Skin epidermis (tissue), 12 donors: ENCODE results near the gene PPP1R12B.
"Not testable (repeated sequence)": the region's sequence is repeated elsewhere in the genome, so short reads cannot be mapped to it uniquely, and the experiment has no call there.

ENCODE experiments used
- H3K27ac ChIP-seq, 21 experiments: fragments of 200-600 bp; sonication (generic) in 11 of 21; one replicate each; pipeline ENCODE4 v1.5.0; 2020; ENCODE audit warnings: mild to moderate bottlenecking in 3 of 21, inconsistent platforms in 2 of 21, moderate library complexity in 2 of 21
- H3K4me3 ChIP-seq, 7 experiments: fragments of 200-600 bp; sonication (generic) in 2 of 7; one replicate each; pipeline ENCODE4 v1.5.0; 2020; ENCODE audit warnings: inconsistent platforms in 2 of 7, mild to moderate bottlenecking in 2 of 7, moderate library complexity in 1 of 7

PPP1R12B gene

DNA sequence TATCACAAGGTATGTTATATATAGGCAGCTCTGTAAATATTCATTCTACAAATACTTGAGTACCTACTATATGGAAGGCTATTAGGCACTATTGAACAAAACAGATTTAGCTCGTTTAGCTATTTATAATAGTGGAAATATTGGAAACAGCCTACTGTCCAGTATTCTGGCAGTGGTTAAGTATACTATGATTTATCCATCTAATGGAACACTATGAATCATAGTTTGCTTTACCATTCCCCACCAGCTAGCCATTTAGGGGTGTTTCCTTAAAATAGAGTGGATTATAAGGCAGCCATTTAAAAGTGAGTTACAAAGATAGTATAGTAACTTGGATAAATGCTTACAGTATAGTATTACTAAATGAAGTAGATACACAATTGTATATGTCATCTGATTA lies 169.7 kb downstream of the PPP1R12B start:
- H3K4me3 ChIP-seq, H3K27ac ChIP-seq: not testable (repeated sequence)

DNA sequence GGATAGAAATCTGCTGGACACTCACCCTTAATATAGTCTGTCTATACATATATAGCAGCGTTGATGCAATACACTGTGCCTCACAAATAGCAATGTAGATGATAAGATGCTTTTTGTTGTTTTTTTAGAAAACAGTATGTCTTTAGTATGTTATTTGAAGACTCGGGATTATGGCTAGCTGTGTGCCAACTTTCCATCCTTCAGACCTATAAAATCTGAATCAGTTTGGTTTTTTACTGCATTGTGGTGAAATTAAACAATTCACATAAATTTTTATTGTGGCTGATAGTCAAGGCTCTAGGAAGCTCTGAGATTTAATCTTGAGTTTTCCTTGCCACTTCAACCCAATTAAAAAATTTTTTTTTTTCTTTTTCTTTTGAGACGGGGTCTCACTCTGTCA lies 170.4 kb downstream of the PPP1R12B start:
- peak overlapping the region in 1 of 21 experiments; percentile 19 for H3K27ac ChIP-seq
- not testable (repeated sequence) for H3K4me3 ChIP-seq

DNA sequence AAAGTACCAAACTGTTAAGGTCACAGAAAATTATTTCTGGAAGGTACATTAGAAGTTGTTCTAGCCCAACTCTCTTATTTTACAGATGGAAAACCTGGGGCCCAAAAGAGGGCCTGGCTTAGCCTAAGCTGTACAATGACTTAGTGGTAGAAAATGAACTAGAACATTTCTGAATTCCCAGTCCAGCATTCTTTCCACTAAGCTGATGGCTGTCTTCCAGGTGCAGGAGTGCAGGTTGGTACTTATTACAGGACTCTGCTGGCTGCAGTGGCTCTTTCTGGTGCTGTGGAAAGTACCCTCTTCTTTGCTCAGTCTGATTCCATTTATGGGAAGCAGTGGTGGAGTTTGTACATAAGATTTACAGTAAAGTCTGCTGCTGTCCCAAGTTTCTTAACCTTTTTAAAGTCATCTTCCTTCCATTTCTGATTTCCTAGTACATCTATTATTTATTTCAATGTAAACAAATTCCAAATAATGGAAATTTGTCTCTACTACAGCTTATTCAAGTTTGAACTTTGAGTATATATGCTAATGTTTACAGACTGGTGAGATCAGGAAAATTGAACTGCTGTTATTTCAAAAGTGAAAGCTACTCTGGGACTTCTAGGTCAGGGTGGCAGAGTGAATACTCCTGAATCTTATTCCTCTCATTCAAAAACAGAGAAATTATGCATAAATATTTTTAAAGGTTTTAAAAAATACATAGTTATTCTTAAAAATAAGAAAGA lies 171.8 kb downstream of the PPP1R12B start:
- H3K4me3 ChIP-seq: not testable (repeated sequence)
- H3K27ac ChIP-seq: peak overlapping the region in 5 of 21 experiments; percentile 1 to 66 (median 18)

DNA sequence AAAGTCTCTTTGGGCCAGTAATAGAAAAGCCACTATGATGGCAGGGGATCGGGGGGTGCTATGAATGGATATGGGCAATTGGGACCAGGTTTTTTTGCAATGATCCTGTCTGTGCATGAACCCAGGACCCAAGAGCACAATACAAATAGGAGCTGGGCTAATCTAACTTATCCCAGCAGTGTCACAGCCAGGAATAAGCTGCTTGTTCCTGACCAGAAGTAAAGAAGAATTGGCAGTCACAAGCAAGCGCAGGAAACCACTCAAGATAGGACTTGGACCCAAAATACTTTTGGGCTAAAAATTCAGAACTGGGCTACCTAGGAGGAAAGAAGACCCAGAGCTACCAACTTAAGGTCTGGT lies 172.3 kb downstream of the PPP1R12B start:
- H3K4me3 ChIP-seq: not testable (repeated sequence)
- peak overlapping the region in 3 of 21 experiments; percentile 18 to 66 (median 19) for H3K27ac ChIP-seq

DNA sequence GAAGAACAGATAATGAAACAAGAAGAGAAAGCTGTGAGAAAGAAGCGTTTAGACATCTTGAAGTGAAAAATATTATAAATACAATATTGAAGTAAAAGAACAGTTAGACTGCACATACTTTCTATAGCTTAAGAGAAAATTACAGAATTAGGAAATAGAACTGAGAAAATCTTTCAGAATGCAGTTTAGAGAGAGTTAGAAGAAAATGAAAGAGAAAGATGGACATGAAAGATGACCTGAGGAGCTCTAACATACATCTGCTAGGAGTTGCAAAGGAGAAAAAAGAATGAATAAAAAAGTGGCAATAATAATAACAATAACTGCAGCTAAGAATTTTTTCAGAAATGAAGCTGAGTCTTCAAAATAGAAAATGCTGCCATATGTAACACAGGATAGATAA lies 173.0 kb downstream of the PPP1R12B start:
- H3K27ac ChIP-seq, H3K4me3 ChIP-seq: not testable (repeated sequence)

DNA sequence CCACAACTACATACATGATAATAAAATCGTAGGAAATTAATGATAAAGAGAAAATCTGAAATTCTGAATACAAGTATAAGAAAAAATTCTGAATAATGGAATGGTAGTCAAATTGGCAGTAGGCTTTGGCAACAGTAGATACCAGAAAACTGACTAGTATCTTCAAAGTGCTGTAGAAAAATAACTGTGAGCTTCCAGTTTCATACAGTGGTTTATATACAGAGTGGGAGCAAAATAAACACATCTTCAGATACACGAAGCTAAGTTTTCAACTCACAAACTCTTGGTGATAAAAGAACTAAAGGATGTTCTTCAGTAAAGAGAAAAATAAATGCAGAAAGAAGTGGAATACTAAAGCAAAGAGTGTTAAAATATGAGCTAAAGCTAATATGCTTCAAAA lies 173.4 kb downstream of the PPP1R12B start:
- H3K27ac ChIP-seq: no peak overlapping the region
- no peak overlapping the region for H3K4me3 ChIP-seq

DNA sequence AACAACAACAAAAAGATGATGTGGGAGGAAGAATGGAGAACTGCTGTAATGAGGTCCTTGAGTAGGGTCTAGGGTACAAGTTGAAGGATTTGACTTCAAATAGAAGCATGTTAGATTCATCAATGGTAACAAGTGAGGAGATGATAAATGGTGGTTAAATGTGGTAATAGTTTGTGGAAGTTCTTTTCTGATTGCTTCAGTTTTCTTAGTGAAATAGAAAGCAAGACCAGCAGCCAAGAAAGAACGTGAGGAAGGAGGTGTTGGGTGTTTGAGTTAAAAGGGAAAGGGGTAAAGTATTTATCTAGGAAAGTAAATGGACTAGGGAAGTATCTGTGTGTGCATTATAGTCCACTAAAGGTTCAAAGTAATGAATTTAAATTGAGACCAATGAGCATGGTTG lies 177.6 kb downstream of the PPP1R12B start:
- H3K4me3 ChIP-seq, H3K27ac ChIP-seq: not testable (repeated sequence)

DNA sequence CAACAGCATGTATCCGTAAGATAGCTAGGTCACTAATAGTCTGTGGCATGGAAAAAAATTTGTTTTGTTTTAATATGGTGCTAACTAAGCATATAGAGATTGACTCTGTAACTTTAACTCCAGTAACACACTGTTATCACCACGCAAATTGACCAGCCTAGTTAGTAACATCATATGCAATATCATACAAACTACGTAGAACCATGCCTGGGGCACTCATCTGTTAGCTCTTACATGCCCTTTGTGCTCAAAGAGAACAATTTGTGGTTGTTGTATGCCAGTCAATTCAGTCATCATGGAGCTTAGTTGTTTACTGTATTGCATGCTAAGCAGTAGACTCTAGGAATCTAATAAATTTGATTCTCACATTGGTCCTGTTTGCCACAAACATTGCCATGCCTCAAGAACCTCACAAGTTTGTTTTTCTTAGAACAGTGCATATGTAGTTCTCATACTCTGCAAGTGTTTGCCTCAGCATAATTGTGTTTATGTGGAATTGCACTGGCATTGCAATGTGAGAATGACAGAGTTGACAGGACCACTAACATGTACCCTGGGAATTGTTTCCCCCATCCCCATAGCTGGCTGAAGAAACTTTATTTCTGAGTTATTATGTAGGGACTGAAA lies 179.7 kb downstream of the PPP1R12B start:
- H3K4me3 ChIP-seq: not testable (repeated sequence)
- peak overlapping the region in 1 of 21 experiments; percentile 41 for H3K27ac ChIP-seq

DNA sequence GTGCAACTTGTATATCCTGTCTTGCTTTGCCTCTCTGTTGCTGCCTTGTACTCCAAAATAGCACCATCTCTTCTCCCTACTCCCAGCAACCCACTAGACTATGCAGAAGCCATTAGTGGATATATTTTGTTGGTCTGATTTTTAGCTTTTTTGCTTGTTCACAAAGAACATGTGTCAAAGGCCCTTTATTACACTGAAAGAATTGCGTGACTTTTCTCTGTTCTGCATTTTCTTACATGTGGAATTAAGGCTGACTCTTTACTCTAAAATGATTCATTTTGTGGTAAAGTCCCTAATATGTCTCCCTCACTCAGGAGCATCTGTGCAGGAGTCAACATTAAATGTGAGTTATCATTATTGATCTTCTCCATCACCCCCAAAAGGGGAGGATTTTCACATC lies 182.2 kb downstream of the PPP1R12B start:
- peak overlapping the region in 1 of 21 experiments; percentile 73 for H3K27ac ChIP-seq
- not testable (repeated sequence) for H3K4me3 ChIP-seq

DNA sequence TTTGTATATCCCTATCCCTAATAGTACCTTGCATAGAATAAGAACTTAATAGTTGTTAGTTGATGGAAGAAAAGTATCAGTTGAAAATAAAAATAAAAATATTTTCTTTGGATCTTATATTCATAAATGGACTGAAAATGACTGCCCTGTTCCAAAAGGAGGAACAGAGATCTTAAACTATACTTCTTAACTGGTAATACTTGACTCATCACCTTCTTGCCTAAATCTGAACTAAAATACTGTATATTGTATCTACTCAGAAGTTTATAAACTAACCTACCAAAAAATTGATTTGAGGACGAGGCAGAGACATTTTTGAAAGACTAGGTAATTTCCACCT lies 182.9 kb downstream of the PPP1R12B start:
- H3K4me3 ChIP-seq: no peak overlapping the region
- H3K27ac ChIP-seq: peak overlapping the region in 10 of 21 experiments; percentile 12 to 73 (median 50)

DNA sequence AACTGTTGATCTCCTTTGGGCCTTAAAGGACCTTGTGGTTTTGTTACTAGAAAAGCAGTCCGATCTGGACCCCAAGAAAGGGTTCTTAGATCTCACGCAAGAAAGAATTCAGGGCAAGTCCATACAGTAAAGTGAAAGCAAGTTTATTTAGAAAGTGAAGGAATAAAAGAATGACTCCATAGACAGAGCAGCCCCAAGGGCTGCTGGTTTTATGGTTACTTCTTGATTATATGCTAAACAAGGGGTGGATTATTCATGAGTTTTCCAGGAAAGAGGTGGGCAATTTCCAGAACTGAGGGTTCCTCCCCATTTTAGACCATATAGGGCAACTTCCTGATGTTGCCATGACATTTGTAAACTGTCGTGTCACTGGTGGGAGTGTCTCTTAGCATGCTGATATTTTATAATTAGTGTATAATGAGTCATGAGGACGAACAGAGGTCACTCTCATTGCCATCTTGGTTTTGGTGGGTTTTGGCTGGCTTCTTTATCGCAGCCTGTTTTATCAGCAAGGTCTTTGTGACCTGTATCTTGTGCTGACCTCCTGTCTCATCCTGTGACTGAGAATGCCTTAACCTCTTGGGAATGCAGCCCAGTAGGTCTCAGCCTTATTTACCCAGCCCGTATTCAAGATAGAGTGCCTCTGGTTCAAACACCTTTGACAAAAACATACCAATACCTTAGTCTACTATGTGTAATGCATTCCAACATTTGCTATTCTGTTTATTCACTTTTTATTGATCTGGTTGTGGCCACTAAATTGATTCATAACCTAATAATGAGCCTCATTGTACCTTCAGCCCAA lies 183.5 kb downstream of the PPP1R12B start:
- H3K27ac ChIP-seq: peak overlapping the region in 10 of 21 experiments; percentile 12 to 74 (median 50)
- not testable (repeated sequence) for H3K4me3 ChIP-seq

DNA sequence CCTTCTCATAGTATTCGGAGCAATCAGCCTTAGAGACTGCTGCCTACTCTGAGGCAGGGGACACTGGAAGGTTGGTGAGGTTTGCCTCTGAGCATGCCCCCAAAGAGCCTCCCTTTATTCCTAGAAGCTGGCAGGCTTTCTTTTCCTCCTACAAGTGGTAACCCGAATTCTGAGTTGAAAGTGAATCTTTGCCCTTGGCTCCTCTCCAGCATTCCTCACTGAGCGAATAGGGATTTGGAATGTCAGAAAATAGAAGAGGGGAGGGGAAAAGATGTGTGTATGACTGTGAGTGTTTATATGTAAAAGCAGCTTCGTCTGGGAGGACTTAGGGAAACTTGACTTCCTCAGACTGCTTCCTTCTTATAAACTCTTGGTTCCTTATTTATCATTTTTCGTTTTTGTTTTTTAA lies 190.7 kb downstream of the PPP1R12B start:
- peak overlapping the region in 18 of 21 experiments; percentile 44 to 87 (median 72) for H3K27ac ChIP-seq
- peak overlapping the region in 5 of 7 experiments; percentile 15 to 44 (median 26) for H3K4me3 ChIP-seq

DNA sequence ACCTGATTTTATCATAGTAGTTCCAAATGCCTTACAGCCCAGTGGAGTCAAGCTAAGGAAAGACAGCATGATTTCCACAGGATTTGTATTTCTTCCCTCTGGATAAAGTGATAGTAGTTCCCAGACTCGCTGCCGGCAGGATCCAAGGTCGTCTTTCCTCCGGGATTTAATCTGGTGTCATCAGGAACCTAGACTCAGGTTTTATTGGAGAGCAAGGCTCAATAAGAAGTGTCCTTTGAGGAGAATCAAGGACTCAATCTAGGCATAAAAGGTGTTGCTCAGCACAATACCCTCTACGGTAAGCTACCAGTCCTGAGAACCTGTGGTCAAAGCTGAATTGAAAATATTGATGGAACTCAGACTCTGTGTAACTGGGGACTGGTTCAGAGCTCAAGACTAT lies 191.1 kb downstream of the PPP1R12B start:
- peak overlapping the region in 6 of 7 experiments; percentile 9 to 44 (median 21) for H3K4me3 ChIP-seq
- H3K27ac ChIP-seq: peak overlapping the region in 19 of 21 experiments; percentile 44 to 87 (median 70)

DNA sequence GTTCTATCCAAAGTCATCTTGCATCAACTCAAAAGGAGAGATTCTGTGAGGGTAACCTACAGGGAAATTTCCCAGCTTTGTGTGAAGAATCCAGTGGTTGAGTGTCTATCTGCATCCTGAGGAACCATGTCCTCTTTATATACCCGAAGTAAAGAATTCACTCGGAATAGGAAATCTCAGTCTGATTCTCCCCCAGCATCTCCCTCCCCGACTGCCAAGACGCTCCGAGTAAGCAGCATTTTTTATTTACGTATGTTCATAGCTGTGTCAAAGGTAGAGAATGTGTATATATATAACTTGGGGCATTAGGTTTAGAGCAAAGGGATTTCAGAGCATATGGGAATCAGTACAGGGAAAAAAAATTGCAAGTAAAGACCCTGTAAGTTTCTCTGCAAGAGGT lies 191.5 kb downstream of the PPP1R12B start:
- Histone ChIP-seq H3K4me3 (peak overlapping the region in 6 of 7 experiments; percentile 9 to 44 (median 21)), H3K27ac (peak overlapping the region in 19 of 21 experiments; percentile 44 to 87 (median 70))

DNA sequence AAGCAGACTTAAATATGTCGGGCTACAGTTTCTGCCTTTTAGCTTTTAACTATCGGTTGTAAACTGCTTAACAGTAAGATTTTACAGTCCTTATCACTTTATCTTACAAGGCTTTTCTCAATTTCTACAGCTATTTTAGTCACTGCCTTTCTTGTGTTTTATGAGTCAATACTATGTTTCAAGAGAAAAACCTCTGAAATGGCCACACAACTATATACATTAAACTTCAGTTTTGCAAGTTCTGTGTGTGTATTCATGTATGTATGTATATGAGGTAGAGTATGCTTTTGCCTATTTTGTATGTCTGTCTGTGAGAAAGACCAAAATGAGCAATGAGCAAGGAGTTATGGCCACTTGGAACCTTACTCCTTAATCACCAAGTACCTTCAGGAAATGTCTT lies 191.9 kb downstream of the PPP1R12B start:
- peak overlapping the region in 5 of 7 experiments; percentile 9 to 44 (median 16) for H3K4me3 ChIP-seq
- peak overlapping the region in 13 of 21 experiments; percentile 4 to 87 (median 73) for H3K27ac ChIP-seq

DNA sequence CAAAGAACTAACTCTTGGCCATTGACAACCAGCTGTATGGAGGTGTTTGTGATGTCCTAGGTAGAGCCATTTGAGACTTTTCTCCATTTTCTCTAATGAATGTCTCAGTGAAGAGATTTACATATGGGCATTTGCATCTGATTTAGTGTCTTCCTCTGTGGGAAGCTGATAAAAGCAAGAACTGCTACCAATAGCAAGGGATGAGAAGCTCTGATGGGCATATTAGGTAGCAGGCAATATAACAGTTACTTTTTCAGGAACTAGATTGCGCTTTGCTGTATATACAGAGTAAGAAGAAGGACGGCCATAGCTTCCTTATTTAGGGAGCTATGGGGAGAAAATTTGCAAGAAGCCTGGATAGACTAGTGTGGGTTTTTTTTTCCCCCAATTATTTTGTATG lies 192.4 kb downstream of the PPP1R12B start:
- Histone ChIP-seq H3K4me3 (peak overlapping the region in 4 of 7 experiments; percentile 15 to 44 (median 24)), H3K27ac (peak overlapping the region in 10 of 21 experiments; percentile 4 to 87 (median 75))

DNA sequence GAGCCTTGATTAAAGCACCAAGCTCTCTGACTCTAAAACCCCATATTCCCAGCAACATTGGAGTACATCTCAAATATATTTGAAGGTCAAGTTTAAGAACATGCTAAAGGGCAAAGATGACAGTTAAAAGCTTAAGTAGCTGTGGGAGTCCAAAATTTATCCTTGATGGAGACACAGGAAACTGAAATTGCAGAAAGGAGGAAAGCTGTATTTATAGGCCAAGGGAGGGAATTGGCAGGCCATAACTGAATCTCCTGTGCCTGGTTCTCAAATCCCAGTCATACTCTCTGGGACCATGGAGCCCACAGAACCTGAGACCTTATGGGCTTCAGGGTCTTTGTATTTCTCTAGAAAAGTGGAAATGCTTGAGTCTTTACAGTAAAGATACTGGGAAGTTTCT lies 193.9 kb downstream of the PPP1R12B start:
- H3K4me3 ChIP-seq: peak overlapping the region in 1 of 7 experiments; percentile 44
- H3K27ac ChIP-seq: peak overlapping the region in 10 of 21 experiments; percentile 11 to 78 (median 43)

DNA sequence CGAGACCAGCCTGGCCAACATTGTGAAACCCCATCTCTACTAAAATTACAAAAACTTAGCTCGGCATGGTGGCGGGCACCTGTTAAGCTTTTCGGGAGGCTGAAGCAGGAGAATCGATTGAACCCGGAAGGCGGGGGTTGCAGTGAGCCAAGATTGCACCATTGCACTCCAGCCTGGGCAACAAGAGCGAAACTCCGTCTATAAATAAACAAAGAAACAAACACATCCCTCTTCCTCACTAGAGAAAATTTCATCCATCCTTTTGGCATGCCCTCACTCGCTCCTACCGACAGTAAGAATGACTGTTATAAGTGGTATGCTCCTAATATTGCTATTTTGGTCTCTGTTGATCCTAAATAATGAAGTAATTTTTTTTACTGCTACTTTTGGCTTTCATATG lies 195.0 kb downstream of the PPP1R12B start:
- peak overlapping the region in 6 of 21 experiments; percentile 27 to 78 (median 66) for H3K27ac ChIP-seq
- H3K4me3 ChIP-seq: not testable (repeated sequence)

DNA sequence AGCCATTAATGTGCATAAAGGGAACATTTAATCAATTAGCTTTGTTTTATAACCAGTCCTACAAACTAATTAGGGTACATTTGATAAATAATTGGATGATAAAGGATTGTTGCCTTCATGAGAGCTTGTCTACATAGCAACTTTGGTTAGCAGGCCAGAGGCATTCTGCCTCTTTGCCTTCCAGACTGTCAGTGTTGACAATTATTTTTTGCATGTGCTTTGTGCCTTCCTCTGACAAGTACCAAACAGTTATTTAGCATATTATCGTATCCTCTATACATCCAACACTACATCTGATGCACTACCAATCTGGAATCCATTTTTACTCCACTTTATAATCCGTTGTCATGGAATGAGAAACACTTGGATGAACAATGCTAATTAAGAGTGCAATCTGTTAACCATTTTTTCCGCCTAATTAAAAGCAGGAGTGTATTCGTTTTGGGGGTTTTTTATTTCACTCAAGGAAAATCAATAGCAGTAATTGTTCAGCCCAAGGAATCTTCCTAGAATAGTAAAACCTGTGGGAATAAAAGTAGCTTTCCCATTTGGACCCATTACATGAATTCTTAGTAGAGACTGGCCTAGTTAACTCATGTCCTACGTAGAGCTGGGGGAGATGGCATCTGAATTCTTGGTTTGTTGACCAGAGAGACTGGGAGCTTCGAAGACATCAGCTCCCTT lies 196.4 kb downstream of the PPP1R12B start:
- H3K4me3 ChIP-seq: not testable (repeated sequence)
- H3K27ac ChIP-seq: peak overlapping the region in 2 of 21 experiments; percentile 5 to 29
